ENCODE data around the gene ZNF576. TPM values are rescaled to one million over a fixed set of nuclear protein-coding genes. Genes with fewer than 3 reads are reported as not detected.
A peak's percentile ranks its signal among the peaks of the same experiment; 100 is the strongest.

Gene ZNF576
- total and polyA plus RNA-seq, 2 of the 13 experiments (the other 11 are each of a cell fraction or from before 2014, with no cell fraction given): 7.2 to 9.6 TPM

DNA sequence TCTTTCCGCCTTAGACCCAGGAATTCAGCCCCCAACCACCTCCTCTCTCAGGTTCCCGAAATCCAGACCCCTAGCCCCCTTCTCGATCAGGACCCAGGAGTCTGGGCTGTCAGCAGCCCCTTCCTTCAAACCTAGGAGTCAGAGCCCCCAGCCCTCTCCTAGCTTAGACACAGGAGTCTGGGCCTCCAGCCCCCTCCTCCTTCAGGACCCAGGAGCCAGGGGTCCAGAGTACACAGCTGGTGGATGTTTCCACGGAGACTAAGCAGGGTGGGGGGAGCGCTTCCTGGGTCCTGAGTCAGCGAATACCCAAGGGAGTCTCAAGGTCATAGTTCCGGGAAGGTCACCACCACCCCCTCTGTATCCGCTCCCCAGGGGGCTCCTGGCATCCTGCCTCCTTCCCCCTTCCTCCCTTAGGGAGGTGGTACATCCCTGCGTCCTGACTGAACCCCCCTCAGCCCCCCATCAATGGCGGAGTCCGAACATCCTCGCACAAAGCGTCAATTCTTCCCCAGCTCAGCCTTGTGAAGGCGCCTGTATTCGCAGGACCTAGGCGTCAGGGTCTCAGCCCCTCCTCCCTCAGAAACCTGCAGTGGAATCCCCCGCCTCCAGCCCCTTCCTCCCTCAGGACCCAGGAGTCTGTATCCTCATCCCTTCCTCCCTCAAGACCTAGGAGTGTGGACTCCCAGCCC is 38.6 kb downstream of the ZNF576 start (continued):
- TF ChIP-seq XBP1 (CRISPR knock-in tag; IDR thresholded peaks at IDR 0.05): no peak
- no peak for TF ChIP-seq SRSF4 (IDR thresholded peaks at IDR 0.05; ENCODE audit: low read depth, low read length, poor library complexity, severe bottlenecking)
- TF ChIP-seq SUZ12 (IDR thresholded peaks at IDR 0.05; ENCODE audit: low read depth, low read length): no peak
- TF ChIP-seq FOXK1 (CRISPR knock-in tag; IDR thresholded peaks at IDR 0.05; ENCODE audit: borderline replicate concordance, low read depth): peak; percentile 59; the same call in 1 of the 2 replicates
- TF ChIP-seq ZNF839 (CRISPR knock-in tag; IDR thresholded peaks at IDR 0.05; ENCODE audit: borderline replicate concordance): no peak
- TF ChIP-seq ZNF484 (CRISPR knock-in tag; IDR thresholded peaks at IDR 0.05; ENCODE audit: borderline replicate concordance, low read depth): no peak
- TF ChIP-seq NR2F1 (CRISPR knock-in tag; IDR thresholded peaks at IDR 0.05): peak in 1 of 2 experiments; percentile 41; a peak in 1 of 4 replicates
- no peak for TF ChIP-seq HMG20A (CRISPR knock-in tag; IDR thresholded peaks at IDR 0.05; ENCODE audit: borderline replicate concordance)
- no peak for TF ChIP-seq ZNF598 (CRISPR knock-in tag; IDR thresholded peaks at IDR 0.05; ENCODE audit: borderline replicate concordance)
- TF ChIP-seq, protein P1, sequence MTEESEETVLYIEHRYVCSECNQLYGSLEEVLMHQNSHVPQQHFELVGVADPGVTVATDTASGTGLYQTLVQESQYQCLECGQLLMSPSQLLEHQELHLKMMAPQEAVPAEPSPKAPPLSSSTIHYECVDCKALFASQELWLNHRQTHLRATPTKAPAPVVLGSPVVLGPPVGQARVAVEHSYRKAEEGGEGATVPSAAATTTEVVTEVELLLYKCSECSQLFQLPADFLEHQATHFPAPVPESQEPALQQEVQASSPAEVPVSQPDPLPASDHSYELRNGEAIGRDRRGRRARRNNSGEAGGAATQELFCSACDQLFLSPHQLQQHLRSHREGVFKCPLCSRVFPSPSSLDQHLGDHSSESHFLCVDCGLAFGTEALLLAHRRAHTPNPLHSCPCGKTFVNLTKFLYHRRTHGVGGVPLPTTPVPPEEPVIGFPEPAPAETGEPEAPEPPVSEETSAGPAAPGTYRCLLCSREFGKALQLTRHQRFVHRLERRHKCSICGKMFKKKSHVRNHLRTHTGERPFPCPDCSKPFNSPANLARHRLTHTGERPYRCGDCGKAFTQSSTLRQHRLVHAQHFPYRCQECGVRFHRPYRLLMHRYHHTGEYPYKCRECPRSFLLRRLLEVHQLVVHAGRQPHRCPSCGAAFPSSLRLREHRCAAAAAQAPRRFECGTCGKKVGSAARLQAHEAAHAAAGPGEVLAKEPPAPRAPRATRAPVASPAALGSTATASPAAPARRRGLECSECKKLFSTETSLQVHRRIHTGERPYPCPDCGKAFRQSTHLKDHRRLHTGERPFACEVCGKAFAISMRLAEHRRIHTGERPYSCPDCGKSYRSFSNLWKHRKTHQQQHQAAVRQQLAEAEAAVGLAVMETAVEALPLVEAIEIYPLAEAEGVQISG (CRISPR knock-in tag; IDR thresholded peaks at IDR 0.05): peak; percentile 36; the same call in 1 of the 2 replicates
- no peak for TF ChIP-seq NR3C1 (CRISPR knock-in tag; IDR thresholded peaks at IDR 0.05)
- peak; percentile 66; the same call in 1 of the 2 replicates for TF ChIP-seq ZNF430 (CRISPR knock-in tag; IDR thresholded peaks at IDR 0.05)
- no peak for TF ChIP-seq REPIN1 (CRISPR knock-in tag; IDR thresholded peaks at IDR 0.05; ENCODE audit: borderline replicate concordance, low read depth)
- TF ChIP-seq ZNF547 (CRISPR knock-in tag; IDR thresholded peaks at IDR 0.05): peak; percentile 35; the same call in 1 of the 2 replicates
- TF ChIP-seq, protein P2, sequence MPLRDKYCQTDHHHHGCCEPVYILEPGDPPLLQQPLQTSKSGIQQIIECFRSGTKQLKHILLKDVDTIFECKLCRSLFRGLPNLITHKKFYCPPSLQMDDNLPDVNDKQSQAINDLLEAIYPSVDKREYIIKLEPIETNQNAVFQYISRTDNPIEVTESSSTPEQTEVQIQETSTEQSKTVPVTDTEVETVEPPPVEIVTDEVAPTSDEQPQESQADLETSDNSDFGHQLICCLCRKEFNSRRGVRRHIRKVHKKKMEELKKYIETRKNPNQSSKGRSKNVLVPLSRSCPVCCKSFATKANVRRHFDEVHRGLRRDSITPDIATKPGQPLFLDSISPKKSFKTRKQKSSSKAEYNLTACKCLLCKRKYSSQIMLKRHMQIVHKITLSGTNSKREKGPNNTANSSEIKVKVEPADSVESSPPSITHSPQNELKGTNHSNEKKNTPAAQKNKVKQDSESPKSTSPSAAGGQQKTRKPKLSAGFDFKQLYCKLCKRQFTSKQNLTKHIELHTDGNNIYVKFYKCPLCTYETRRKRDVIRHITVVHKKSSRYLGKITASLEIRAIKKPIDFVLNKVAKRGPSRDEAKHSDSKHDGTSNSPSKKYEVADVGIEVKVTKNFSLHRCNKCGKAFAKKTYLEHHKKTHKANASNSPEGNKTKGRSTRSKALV (CRISPR knock-in tag; IDR thresholded peaks at IDR 0.05): no peak
- TF ChIP-seq, protein P3, sequence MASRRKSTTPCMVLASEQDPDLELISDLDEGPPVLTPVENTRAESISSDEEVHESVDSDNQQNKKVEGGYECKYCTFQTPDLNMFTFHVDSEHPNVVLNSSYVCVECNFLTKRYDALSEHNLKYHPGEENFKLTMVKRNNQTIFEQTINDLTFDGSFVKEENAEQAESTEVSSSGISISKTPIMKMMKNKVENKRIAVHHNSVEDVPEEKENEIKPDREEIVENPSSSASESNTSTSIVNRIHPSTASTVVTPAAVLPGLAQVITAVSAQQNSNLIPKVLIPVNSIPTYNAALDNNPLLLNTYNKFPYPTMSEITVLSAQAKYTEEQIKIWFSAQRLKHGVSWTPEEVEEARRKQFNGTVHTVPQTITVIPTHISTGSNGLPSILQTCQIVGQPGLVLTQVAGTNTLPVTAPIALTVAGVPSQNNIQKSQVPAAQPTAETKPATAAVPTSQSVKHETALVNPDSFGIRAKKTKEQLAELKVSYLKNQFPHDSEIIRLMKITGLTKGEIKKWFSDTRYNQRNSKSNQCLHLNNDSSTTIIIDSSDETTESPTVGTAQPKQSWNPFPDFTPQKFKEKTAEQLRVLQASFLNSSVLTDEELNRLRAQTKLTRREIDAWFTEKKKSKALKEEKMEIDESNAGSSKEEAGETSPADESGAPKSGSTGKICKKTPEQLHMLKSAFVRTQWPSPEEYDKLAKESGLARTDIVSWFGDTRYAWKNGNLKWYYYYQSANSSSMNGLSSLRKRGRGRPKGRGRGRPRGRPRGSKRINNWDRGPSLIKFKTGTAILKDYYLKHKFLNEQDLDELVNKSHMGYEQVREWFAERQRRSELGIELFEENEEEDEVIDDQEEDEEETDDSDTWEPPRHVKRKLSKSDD (CRISPR knock-in tag; IDR thresholded peaks at IDR 0.05; ENCODE audit: low read depth): no peak
- TF ChIP-seq HHEX (CRISPR knock-in tag; IDR thresholded peaks at IDR 0.05): no peak
- no peak for TF ChIP-seq DNMT1 (CRISPR knock-in tag; IDR thresholded peaks at IDR 0.05)
- TF ChIP-seq ADNP (CRISPR knock-in tag; IDR thresholded peaks at IDR 0.05): no peak
- no peak for TF ChIP-seq TBX3 (IDR thresholded peaks at IDR 0.05; ENCODE audit: borderline replicate concordance)
- TF ChIP-seq, protein P4, sequence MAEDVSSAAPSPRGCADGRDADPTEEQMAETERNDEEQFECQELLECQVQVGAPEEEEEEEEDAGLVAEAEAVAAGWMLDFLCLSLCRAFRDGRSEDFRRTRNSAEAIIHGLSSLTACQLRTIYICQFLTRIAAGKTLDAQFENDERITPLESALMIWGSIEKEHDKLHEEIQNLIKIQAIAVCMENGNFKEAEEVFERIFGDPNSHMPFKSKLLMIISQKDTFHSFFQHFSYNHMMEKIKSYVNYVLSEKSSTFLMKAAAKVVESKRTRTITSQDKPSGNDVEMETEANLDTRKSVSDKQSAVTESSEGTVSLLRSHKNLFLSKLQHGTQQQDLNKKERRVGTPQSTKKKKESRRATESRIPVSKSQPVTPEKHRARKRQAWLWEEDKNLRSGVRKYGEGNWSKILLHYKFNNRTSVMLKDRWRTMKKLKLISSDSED (CRISPR knock-in tag; IDR thresholded peaks at IDR 0.05): no peak
